HCT116 (cell line): ENCODE results near the gene PHKG2.

ENCODE experiments used
- ATF3 ChIP-seq: IDR thresholded peaks from 2 replicates; pipeline ENCODE4 v1.6.1; 2012
- CBX3 ChIP-seq: IDR thresholded peaks from 2 replicates; pipeline ENCODE4 v1.6.1; 2012; ENCODE audit warnings: low read depth
- CTCF ChIP-seq, 3 experiments: fragments of 200-600 bp in 1 of 3; sonication (generic) in 1 of 3; IDR thresholded peaks in 2 of 3; conservative IDR thresholded peaks in 1 of 3; 2 replicates each; pipeline ENCODE4 v1.5.1; 2012 to 2017; ENCODE audit warnings: low read depth in 2 of 3, low read length in 2 of 3, antibody characterized with exemption in 1 of 3, borderline replicate concordance in 1 of 3, control low read depth in 1 of 3, mild to moderate bottlenecking in 1 of 3, mixed read lengths in 1 of 3, mixed run types in 1 of 3, moderate library complexity in 1 of 3; ENCODE audit not compliant: insufficient read depth in 1 of 3
- EZH2 ChIP-seq: fragments of 200-600 bp; sonication (generic); IDR thresholded peaks from 2 replicates; pipeline ENCODE4 v1.6.1; 2017; ENCODE audit warnings: antibody characterized with exemption, mixed run types
- EZH2phosphoT487 ChIP-seq: fragments of 200-600 bp; IDR thresholded peaks from 2 replicates; pipeline ENCODE4 v1.6.1; 2018; ENCODE audit warnings: antibody characterized with exemption, borderline replicate concordance
- MAX ChIP-seq: IDR thresholded peaks from 2 replicates; pipeline ENCODE4 v1.6.1; 2012
- POLR2A ChIP-seq: IDR thresholded peaks from 2 replicates; pipeline ENCODE4 v1.7.0; 2011; ENCODE audit warnings: borderline replicate concordance; ENCODE audit not compliant: insufficient read depth, insufficient read length; ENCODE audit errors: extremely low read depth
- RAD21 ChIP-seq: IDR thresholded peaks from 2 replicates; pipeline ENCODE4 v1.6.1; 2012; ENCODE audit warnings: low read depth, mild to moderate bottlenecking
- SP1 ChIP-seq: IDR thresholded peaks from 2 replicates; pipeline ENCODE4 v1.6.1; 2012; ENCODE audit warnings: low read depth

- TF ChIP-seq CTCF (IDR thresholded peaks at IDR 0.05 in 2 of 3, conservative IDR thresholded peaks at IDR 0.05 in 1 of 3; ENCODE audit: borderline replicate concordance in 1 of 3, insufficient read depth in 1 of 3, low read depth in 2 of 3, low read length in 2 of 3) (no peak), RAD21 (no peak), CBX3 (no peak), MAX (no peak), EZH2phosphoT487 (no peak), ATF3 (no peak), SP1 (no peak), POLR2A (no peak), EZH2 (no peak)
Measured at GRCh38 chr16:30780549-30780948, 32.3 kb downstream of the PHKG2 start.
